Psoas muscle (tissue), 8 donors: ENCODE results near the gene PPP2CA. TPM values are rescaled to one million over a fixed set of nuclear protein-coding genes. Genes with fewer than 3 reads are reported as not detected.

Experiments
- ATAC-seq, 4 donors: fragments of 200-7000 bp; cut with Tn5 transposase; one replicate each; pipeline ENCODE4 v1.9.1; 2020; ENCODE audit warnings: moderate library complexity in 3 of 4, mild to moderate bottlenecking in 2 of 4
- DNase-seq, 2 donors: peaks; one replicate each; pipeline ENCODE4 v3.0.0-alpha.2; 2020
- H3K27ac ChIP-seq: fragments of 200-600 bp; one replicate; pipeline ENCODE4 v1.8.0; 2022
- H3K27me3 ChIP-seq, 3 donors: fragments of 200-600 bp in 1 of 3; one replicate each; pipeline versions ENCODE4 v1.6.1 to v1.8.0; 2013 to 2022; ENCODE audit warnings: low read length in 2 of 3, mild to moderate bottlenecking in 2 of 3, moderate library complexity in 1 of 3; ENCODE audit not compliant: insufficient read depth in 3 of 3
- H3K36me3 ChIP-seq, 2 donors: fragments of 200-600 bp in 1 of 2; one replicate each; pipeline versions ENCODE4 v1.6.1 to v1.8.0; 2013 to 2022; ENCODE audit warnings: low read depth in 1 of 2, mild to moderate bottlenecking in 1 of 2, moderate library complexity in 1 of 2; ENCODE audit not compliant: insufficient read depth in 1 of 2
- H3K4me1 ChIP-seq: fragments of 200-600 bp; one replicate; pipeline ENCODE4 v1.8.0; 2022
- H3K4me3 ChIP-seq: fragments of 200-600 bp; one replicate; pipeline ENCODE4 v1.8.0; 2022; ENCODE audit warnings: mild to moderate bottlenecking
- H3K9me3 ChIP-seq: fragments of 200-600 bp; one replicate; pipeline ENCODE4 v1.8.0; 2022
- WGBS, 3 donors: extraction: QIAGEN DNeasy Blood & Tissue Kit; methylation state at CpG; one replicate each; pipeline versions ENCODE4 v1.1.6 to v1.1.7; 2013; 5-methylcytosine and 5-hydroxymethylcytosine counted together
- intact Hi-C, 2 donors: fragments of 100-400 bp; cut with DNase I; formaldehyde crosslinking; loops; one replicate each; pipeline versions ENCODE4 v1.11.0 to v1.14.2; 2022
- polyA plus RNA-seq, 3 donors: library from polyadenylated mRNA; stranded (reverse); fragments of 200-250 nt; gene quantifications; one replicate each; pipeline ENCODE4 v1.2.3, GENCODE V29; 2013
- total RNA-seq, 4 donors: library from RNA; stranded (reverse); fragmentation: NEBNext Ultra II Directional in 2 of 4; extraction: Animal tissue kit (Norgen Biotek cat#: 25700) in 2 of 4; gene quantifications; one replicate each; pipeline versions ENCODE4 v1.2.1 to v1.2.4, GENCODE V29; 2021 to 2023
- TF ChIP-seq, protein P1 (sequence below): fragments of 200-600 bp; IDR thresholded peaks from one replicate; pipeline ENCODE4 v1.8.0; 2022; ENCODE audit warnings: antibody characterized with exemption
- donor health status: healthy with polysubstance abuse.
- donor health status: DM: no; HTN: no; CAD: no; lungs with moderate emphysema.
- donor health status: Bipolar disorder and iron deficiency.
- donor health status: healthy.
- donor health status: DM: yes; HTN: yes; CAD: no.
- donor health status: DM: no; HTN: no; CAD: no.
- donor health status: DM: no; HTN: no; CAD: no.
- donor health status: DM: yes; HTN: yes; CAD: no.

Gene PPP2CA
- total and polyA plus RNA-seq, 7 donors = 53.0 to 140 (median 107) TPM

DNA sequence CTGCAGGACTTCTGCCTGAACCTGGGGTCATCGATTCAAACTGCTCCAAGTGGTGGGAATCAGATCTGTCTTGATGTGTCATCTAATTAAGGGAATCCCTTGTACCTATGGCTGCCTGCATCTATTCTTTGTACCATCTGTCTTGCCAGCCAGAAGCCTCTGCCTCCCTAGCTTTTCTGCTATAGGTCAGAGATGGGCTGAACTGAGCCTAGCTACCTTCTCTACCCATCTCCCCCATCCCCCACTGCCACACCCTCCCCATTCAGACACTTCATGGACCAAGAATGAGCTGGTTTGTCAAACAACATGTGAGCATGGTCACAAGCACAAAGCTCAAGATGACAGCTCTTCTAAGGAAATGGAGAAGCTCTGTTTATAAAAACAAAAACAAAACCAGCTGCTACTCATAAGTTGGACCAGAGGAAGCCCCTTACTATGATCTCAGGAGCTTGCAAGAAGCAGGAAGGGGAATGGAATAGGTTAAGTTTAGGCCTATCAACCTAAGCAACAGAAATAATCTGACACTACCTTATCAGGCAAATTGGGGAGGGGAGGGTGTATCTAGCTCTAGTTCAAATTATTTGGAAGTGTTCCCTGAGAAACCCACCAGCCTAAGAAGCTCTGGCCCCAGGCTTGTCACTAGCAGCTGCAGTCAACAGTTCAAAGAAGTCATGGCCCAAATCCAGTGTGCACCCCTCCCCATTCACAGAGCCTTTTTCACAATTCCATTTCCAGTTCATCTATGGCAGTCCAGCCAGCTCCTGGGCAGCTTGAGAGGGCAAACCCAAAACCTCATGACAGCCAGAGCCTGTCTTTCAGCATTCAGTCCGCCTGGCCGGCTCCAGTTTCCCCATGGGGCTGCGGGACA, 79.0 kb downstream of the PPP2CA start:
- H3K4me1 ChIP-seq = peaks cover 27% of the 10 kb centered on the region
- ATAC-seq = peak in 1 of 4 donors; percentile 11
- no peaks in the 10 kb centered on the region for H3K27me3 ChIP-seq
- H3K27ac ChIP-seq = no peak overlapping the region
- no peak for DNase-seq
- intact Hi-C loops = no loop called here
- TF ChIP-seq, protein P1, sequence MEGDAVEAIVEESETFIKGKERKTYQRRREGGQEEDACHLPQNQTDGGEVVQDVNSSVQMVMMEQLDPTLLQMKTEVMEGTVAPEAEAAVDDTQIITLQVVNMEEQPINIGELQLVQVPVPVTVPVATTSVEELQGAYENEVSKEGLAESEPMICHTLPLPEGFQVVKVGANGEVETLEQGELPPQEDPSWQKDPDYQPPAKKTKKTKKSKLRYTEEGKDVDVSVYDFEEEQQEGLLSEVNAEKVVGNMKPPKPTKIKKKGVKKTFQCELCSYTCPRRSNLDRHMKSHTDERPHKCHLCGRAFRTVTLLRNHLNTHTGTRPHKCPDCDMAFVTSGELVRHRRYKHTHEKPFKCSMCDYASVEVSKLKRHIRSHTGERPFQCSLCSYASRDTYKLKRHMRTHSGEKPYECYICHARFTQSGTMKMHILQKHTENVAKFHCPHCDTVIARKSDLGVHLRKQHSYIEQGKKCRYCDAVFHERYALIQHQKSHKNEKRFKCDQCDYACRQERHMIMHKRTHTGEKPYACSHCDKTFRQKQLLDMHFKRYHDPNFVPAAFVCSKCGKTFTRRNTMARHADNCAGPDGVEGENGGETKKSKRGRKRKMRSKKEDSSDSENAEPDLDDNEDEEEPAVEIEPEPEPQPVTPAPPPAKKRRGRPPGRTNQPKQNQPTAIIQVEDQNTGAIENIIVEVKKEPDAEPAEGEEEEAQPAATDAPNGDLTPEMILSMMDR = no peak
- no peak overlapping the region for H3K4me3 ChIP-seq
- peaks cover 10 to 84% of the 10 kb centered on the region in 2 donors for H3K36me3 ChIP-seq
- no peaks in the 10 kb centered on the region for H3K9me3 ChIP-seq
- WGBS, 3 donors = 51 to 77% (median 53%) methylated on average over 4 of the region's 4 CpGs

DNA sequence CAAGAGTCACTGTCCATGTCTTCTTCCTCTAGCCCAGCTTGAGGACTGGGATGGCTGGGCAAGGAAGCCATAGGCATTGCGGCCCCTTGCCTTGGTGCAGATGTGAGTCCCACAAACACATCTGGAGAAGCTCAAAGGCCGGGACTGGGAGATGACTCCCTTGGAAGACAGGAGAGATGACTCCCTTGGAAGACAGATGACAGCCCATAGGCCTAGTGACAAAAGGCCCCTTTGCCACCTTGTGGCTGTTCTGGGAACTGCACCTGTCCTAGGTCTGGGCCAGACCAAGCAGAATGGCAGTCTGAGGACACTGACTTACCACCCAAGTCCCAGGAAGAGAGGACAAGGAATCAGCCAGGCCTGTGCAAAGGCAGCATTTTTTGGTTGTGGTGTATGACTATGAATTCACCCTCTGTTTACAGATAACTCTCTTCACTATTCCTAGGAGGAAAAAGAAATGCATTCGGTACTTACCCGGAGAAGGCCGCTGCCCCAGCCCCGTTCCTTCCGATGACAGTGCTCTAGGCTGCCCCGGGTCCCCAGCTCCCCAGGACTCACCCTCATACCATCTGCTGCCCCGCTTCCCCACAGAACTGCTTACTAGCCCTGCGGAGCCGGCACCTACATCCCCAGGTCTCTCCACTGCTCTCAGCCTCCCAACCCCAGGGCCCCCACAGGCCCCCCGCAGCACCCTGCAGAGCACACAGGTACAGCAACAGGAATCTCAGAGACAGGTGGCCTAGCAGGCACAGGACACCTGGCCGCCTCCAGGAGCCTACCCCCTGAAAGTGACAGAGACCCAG, 79.9 kb downstream of the PPP2CA start:
- no peaks in the 10 kb centered on the region for H3K9me3 ChIP-seq
- peaks cover 18% of the 10 kb centered on the region for H3K4me1 ChIP-seq
- no peaks in the 10 kb centered on the region for H3K27me3 ChIP-seq
- 85 to 92% (median 86%) methylated on average over 13 of the region's 13 CpGs for WGBS, 3 donors
- ATAC-seq = peak; percentile 84 to 91 (median 88)
- DNase-seq = peak; percentile 78 to 90
- H3K36me3 ChIP-seq = peaks cover 10 to 84% of the 10 kb centered on the region in 2 donors
- TF ChIP-seq, protein P1 = peak; percentile 99
- no peak overlapping the region for H3K4me3 ChIP-seq
- no peak overlapping the region for H3K27ac ChIP-seq
- intact Hi-C loops = no loop called here

DNA sequence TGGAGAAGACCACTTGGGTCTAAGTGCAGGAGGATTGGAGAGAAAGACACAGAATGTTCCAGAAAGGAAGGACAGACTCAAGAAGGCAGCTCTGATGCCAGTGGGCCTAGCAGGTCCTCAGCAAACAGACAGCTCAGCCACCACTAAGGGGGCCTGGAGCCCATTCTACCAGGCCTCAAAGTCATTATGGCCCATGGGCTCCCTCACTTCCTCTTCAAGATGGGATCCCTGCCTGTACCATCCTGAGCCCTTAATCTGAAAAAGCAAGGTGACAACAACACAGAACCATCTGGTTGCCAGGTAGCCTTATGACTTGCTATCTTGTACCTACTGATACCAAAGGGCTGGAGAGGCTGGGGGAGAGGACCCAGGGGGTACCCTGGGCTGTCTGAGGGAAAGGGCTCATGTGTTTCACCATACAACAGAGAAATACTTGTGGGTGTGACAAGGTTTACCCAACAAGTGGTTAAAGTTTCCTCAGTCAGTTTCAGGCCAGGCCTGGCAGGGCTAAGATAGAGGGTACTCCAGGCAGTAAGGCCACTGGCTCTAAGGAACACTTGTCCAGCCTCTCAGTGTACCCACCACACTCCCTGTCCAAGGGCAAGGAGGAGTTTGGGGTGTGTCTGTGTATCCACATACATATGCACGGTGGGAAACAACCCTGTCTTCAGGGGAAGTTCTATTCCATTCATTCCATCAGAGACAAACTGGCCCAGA, 80.7 kb downstream of the PPP2CA start:
- no peak overlapping the region for H3K27ac ChIP-seq
- ATAC-seq (peak in 1 of 4 donors; percentile 12), DNase-seq (no peak)
- no peak overlapping the region for H3K4me3 ChIP-seq
- H3K4me1 ChIP-seq = peaks cover 15% of the 10 kb centered on the region
- WGBS, 3 donors = 50 to 78% (median 68%) methylated on average over 1 of the region's 1 CpG
- TF ChIP-seq, protein P1 = no peak
- H3K9me3 ChIP-seq = no peaks in the 10 kb centered on the region
- no peaks in the 10 kb centered on the region for H3K27me3 ChIP-seq
- peaks cover 10 to 79% of the 10 kb centered on the region in 2 donors for H3K36me3 ChIP-seq
- intact Hi-C loops = no loop called here

Other genes with a start within 250 kb of the PPP2CA start
- 100 to 1,000 TPM; 389 to 592 (median 473) TPM for gene VDAC1, start 221.1 kb downstream of the PPP2CA start, total RNA-seq
- 100 to 1,000 TPM; 525 to 576 (median 529) TPM for gene VDAC1, start 221.1 kb downstream of the PPP2CA start, polyA plus RNA-seq
- gene TCF7, start 111.4 kb downstream of the PPP2CA start, total RNA-seq = 1 to 10 TPM in 2 of 4 donors, under 1 TPM in 2; 0.74 to 2.0 (median 1.0) TPM
- gene TCF7, start 111.4 kb downstream of the PPP2CA start, polyA plus RNA-seq = 1 to 10 TPM in 2 of 3 donors, under 1 TPM in 1; 0.24 to 2.6 (median 1.0) TPM
- 100 to 1,000 TPM; 341 to 485 (median 393) TPM for gene SKP1, start 49.1 kb downstream of the PPP2CA start, total RNA-seq
- 1,000 to 10,000 TPM in 1 of 3 donors, 100 to 1,000 TPM in 2; 581 to 1,174 (median 638) TPM for gene SKP1, start 49.1 kb downstream of the PPP2CA start, polyA plus RNA-seq
- gene CDKL3, start 141.1 kb upstream of the PPP2CA start, total RNA-seq = 1 to 10 TPM; 2.5 to 7.8 (median 5.2) TPM
- 1 to 10 TPM; 3.9 to 5.7 (median 5.0) TPM for gene CDKL3, start 141.1 kb upstream of the PPP2CA start, polyA plus RNA-seq
- 100 to 1,000 TPM; 178 to 296 (median 222) TPM for gene UBE2B, start 145.5 kb upstream of the PPP2CA start, total RNA-seq
- gene UBE2B, start 145.5 kb upstream of the PPP2CA start, polyA plus RNA-seq = 100 to 1,000 TPM; 146 to 233 (median 187) TPM
- 10 to 100 TPM; 31.4 to 45.4 (median 39.8) TPM for gene CDKN2AIPNL, start 185.8 kb upstream of the PPP2CA start, total RNA-seq
- gene CDKN2AIPNL, start 185.8 kb upstream of the PPP2CA start, polyA plus RNA-seq = 10 to 100 TPM; 35.7 to 60.9 (median 42.0) TPM